KOPT-K1 (cell line): Measurements from ENCODE around the gene DUSP18.
"Not testable (repeated sequence)": the region's sequence is repeated elsewhere in the genome, so short reads cannot be mapped to it uniquely, and the experiment has no call there.

Experiments used
- H3K27ac ChIP-seq: fragments of 200-600 bp; sonication (generic); 2 replicates; pipeline ENCODE4 v1.5.1; 2016; ENCODE audit warnings: antibody characterized with exemption, mild to moderate bottlenecking, low read depth, low read length; ENCODE audit not compliant: poor library complexity, severe bottlenecking
- H3K36me3 ChIP-seq: fragments of 200-600 bp; sonication (generic); 2 replicates; pipeline ENCODE4 v1.5.1; 2017; ENCODE audit warnings: antibody characterized with exemption, mild to moderate bottlenecking, low read length, moderate library complexity; ENCODE audit not compliant: insufficient read depth
- H3K9me3 ChIP-seq: fragments of 200-600 bp; sonication (generic); 2 replicates; pipeline ENCODE4 v1.5.1; 2017; ENCODE audit warnings: antibody characterized with exemption, low read length, mild to moderate bottlenecking; ENCODE audit not compliant: insufficient read depth, poor library complexity, severe bottlenecking

The DUSP18 gene

DNA sequence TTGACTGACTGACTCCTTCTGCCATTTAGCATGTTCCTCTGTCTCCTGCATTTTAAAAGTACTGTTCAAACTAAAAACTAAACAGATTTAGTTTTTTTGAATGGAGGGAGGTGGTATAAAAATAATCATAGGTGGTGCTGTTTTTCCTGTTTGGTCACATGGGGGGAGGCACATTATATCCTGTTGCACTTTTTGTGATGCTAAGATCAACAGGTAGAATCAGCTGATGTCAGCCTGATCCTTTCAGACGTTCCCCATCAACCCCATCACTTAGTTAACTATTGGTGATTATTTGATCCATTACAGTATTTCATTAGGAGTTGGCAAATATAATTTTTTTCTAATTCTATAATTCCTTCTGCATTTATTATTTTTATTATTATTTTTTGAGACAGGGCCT, 21.9 kb upstream of the DUSP18 start:
- H3K27ac ChIP-seq, result no peak overlapping the region
- no peaks in the 10 kb centered on the region for H3K36me3 ChIP-seq
- H3K9me3 ChIP-seq, result no peaks in the 10 kb centered on the region

DNA sequence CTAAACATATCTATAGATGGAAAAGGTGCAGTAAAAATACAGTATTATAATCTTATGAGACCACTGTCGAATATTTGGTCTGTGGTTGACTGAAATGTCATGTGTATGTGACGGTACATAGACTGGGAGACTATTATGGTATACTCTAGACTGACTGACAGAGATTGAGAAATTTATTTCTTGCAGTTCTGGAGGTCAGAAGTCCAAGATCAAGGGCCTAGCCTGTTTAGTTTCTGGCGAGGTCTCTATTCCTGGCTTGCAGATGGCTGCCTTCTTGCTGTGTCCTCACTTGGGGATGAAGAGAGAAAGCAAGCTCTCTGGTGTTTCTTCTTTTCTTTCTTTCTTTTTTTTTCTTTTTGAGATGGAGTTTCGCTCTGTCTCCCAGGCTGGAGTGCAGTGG, 19.7 kb upstream of the DUSP18 start:
- H3K27ac ChIP-seq, result no peak overlapping the region
- no peaks in the 10 kb centered on the region for H3K9me3 ChIP-seq
- H3K36me3 ChIP-seq, result no peaks in the 10 kb centered on the region

DNA sequence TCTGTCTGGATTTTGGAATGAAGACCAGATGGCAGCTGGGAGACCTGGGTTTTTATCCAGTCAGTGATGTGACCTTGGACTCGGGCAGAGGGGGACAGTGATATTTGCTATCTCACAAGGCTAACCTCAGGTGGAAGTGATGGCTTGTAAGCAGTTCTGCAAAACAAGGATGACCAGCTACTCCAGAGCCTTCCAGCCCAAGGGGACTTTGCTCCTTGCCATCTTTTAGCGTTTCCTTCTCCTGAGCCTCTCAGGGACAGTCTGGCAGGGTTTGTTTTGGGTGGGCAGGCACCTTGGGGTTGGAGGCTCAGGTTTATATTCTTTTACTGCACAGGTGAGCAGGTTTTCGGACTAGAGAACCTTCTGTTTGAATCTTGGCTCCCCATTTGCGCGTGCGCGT, 17.5 kb upstream of the DUSP18 start:
- Histone ChIP-seq H3K27ac (no peak overlapping the region), H3K9me3 (no peaks in the 10 kb centered on the region), H3K36me3 (no peaks in the 10 kb centered on the region)

DNA sequence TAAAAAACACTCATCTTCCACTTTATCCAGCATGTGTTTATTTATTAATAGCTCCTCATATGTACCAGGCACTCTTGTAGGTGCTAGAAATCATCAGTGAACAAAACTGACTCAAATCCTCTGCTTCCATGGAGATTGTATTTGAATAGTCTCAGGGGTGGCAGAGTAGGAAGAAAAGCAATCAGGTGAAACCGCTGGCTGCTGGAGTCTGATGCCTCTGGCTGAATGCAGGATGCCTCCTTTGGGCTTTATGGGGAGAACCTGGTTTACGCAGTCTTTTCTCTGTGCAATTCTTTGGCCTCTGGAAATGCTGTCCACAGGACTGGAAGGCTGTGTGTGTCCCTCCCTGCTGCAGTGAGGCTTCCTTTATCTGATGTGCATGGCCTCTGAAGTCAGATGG, 14.2 kb upstream of the DUSP18 start:
- Histone ChIP-seq H3K27ac (no peak overlapping the region), H3K36me3 (no peaks in the 10 kb centered on the region)

DNA sequence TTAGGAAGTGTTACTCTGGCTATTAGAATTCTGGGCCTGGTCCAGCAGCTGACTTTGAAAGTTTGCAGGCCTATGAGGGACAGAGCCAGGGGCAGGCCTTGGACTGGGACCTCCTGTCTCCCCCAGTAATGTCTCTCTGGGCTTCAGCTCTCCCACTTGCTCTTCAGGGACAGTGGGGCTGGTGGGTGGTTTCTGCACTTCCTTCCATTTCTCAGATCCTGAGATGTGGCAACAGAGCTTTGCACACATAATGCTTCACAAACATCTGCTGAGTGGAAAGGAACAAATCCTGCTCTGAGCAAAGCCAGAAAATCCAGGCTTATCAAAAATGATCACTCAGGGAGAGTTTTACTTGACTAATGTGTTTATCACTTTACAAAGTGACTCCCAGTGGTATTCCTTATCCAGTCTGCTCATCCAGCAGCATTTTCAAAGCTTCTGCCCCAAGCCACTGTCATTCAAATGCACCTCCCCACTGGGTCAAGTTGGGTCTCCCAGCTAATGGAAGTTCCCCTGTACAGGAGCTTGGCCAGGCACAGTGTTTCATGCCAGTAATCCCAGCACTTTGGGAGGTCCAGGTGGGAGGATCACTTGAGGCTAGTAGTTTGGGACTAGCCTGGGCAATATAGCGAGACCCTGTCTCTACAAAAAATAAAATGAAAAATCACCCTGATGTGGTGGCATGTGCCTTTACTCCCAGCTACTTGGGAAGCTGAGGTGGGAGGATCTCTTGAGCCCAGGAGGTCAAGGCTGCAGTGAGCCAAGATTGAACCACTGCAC, 13.5 kb upstream of the DUSP18 start:
- Histone ChIP-seq H3K9me3 (no peaks in the 10 kb centered on the region), H3K36me3 (no peaks in the 10 kb centered on the region), H3K27ac (no peak overlapping the region)

More for the DNA sequence above, 14.2 kb upstream of the DUSP18 start:
- H3K9me3 ChIP-seq, result no peaks in the 10 kb centered on the region

DNA sequence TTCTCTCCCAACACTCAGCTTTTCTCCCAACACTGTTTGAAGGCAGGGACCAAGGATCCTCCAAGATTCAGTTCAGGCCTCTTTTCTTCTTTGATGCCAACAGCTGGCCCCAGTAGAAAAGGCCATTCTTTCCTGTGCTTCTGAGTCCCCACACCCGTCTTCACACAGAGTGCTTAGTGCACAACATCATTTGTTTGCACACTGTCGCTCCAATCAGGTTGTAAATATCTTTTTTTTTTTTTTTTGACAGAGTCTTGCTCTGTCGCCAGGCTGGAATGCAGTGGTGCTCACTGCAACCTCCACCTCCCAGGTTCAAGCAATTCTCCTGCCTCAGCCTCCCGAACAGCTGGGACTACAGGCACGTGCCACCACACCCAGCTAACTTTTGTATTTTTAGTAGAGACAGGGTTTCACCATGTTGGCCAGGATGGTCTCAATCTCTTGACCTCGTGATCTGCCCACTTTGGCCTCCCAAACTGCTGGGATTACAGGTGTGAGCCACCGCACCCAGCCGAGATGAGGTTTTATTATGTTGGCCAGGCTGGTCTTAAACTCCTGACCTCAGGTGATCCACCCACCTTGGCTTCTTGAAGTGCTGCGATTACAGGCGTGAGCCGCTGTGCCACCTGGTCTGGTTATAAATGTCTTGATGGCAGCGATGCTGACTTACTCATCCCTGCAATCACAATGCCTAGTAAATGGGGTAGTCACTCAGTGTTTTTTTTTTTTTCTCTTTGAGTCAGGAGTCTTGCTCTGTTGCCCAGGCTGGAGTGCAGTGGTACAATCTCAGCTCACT, 12.4 kb upstream of the DUSP18 start:
- not testable (repeated sequence) for H3K9me3 ChIP-seq, H3K27ac ChIP-seq, H3K36me3 ChIP-seq

DNA sequence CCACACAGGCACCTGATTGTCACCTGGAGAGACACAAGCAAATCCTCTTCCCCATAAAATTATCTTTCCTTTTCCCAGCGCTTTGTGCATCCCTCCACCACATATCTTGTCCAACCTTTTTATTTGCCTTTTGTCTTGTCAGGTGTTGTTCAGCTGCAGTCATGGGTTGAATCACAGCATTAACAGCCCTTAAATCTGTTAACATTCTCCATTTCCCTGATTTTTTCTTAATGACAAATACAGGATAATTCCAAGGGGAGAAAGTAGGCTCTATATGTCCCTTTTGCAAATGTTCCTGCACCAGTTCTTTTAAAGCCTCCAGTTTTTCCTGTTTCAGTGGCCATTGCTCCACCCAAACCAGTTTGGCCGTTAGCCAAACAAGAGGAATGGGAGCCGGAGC, 8.9 kb upstream of the DUSP18 start:
- not testable (repeated sequence) for H3K9me3 ChIP-seq, H3K36me3 ChIP-seq, H3K27ac ChIP-seq

DNA sequence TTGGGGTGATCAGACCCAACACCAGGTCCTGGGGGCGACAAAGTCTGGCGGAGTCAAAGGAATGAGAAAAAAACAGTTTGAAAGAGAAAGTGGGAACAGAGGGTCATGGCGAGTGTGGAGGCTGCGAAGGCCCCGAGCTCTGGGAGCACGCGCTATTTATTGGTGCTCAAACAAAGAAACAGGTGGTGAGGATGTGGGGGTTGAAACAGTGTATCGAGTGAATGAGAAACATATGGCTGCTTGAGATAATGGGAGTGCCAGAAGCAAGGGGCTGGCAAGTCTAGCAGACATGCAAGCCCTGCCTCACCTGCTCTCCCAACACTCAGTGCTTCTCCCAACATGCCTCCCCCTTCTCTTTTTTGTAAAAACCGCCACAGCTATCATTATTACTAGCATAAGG, 7.8 kb upstream of the DUSP18 start:
- Histone ChIP-seq H3K9me3 (no peaks in the 10 kb centered on the region), H3K36me3 (no peaks in the 10 kb centered on the region), H3K27ac (no peak overlapping the region)

DNA sequence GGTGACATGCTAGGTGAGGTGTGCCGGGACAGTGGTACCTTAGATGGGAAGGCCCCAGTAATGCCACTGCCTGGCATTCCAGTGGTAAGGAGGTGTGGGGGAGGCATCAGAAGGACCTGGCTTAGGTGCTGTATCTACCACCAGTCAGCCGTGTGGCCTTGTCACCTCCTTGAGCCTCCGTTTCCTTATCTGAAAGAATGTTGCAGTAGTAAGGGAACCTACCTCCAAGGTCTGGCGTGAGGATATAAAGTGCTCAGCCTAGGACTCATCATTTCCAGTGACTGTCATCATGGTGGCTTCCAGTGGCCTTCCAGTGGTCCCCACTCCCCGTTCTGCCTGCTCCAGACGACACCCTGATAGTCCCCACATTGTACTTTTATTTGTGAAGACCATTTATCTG, 6.8 kb upstream of the DUSP18 start:
- H3K9me3 ChIP-seq, result no peaks in the 10 kb centered on the region
- no peaks in the 10 kb centered on the region for H3K36me3 ChIP-seq
- H3K27ac ChIP-seq, result no peak overlapping the region

DNA sequence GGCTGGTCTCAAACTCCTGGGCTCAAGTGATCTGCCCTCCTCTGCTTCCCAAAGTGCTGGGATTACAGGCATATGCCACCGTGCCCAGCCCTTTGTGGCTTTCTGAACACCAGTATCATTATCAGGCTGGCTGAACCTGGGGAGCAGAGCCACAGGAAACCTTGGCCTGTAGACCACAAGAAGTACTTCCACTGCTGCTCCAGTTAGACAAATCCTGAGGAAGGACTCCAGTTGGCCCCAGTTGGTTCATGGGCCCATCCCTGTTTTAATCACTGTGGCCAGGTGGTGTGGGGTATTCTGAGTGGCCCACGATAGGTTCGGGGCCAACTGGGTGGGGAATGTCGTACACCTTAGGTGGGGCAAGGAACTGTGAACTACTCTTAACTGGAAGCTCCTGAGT, 5.5 kb upstream of the DUSP18 start:
- Histone ChIP-seq H3K27ac (no peak overlapping the region), H3K9me3 (no peaks in the 10 kb centered on the region), H3K36me3 (no peaks in the 10 kb centered on the region)

DNA sequence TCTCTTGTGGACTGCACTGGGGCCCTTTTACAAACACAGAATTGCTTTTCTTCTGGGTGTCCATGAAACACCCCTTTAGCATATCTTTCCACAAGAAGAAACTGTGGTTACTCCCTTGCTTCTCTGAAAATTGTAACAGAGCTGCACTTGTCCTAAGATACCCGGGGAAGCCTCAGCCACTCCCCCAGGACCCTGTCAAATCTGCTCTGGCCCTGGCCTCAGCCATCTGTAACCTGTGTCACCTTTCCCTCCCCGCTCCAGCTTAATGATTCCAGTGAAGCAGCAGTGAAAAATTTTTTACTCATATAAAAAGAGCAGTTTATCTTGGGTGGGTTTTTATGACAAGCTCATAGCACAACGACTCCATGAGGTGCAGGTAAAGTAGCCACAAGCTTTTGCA, 3.4 kb upstream of the DUSP18 start:
- Histone ChIP-seq H3K9me3 (no peaks in the 10 kb centered on the region), H3K36me3 (no peaks in the 10 kb centered on the region), H3K27ac (no peak overlapping the region)

DNA sequence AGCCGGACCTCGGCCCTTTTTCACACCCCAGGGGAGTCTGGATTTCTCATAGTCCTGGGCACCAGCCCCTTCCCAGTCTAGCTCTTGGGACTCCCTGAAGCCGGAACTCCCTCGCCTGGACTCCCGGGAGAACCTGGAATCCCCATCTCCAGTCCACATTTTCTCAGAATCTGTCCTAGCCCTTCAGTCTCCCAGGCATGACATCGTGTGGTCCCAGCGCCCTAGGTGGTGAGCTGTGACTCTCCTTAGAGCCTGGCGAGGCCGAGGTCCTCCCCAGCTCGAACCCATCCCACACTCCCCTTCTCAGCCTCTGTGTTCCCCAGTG, 673 bp upstream of the DUSP18 start:
- Histone ChIP-seq H3K27ac (no peak overlapping the region), H3K9me3 (no peaks in the 10 kb centered on the region), H3K36me3 (peaks cover 3% of the 10 kb centered on the region; the same call in 1 of the 2 replicates)

DNA sequence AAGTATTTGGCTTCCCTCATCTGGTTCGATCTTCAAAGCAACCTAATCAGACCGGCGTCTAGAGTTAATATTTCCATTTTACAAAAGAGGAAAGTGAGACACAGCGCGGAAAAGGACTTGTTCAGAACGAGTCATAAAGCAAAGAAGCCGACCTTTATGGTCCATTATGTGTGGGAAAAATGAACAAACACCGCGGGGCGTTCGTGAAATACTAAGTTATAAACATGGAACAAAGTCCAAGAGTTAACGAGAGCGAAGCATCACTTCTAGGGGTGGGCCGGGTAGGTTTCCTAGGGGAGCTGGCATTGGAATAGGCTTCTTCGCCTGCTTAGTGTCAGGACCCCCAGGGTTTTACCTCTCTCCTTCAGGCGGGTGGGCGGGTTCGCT, 575 bp downstream of the DUSP18 start:
- no peaks in the 10 kb centered on the region for H3K9me3 ChIP-seq
- H3K27ac ChIP-seq, result peak overlapping the region; percentile 8

DNA sequence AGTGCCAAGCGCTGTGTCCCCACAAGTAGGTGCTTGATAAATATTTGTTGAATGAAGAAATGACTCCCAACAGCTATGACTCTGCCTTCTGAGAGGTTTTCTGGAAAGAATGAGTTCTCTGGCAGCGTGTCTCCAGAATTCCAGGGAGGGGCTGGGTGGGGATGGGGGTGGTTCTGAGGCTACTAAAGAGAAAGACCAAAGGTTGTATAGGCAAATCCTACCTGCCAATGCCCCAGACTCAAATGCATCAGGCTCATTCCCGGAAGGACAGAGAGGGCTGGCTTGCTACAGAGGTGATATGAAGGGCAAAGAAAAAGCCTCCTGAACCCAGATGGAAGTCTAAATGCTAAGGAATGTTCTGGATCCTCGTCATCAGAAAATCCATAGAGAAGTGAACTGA, 1.9 kb downstream of the DUSP18 start:
- H3K27ac ChIP-seq, result no peak overlapping the region
- peaks cover 12% of the 10 kb centered on the region; the same call in 1 of the 2 replicates for H3K36me3 ChIP-seq
- no peaks in the 10 kb centered on the region for H3K9me3 ChIP-seq

More for the DNA sequence above, 575 bp downstream of the DUSP18 start:
- peaks cover 7% of the 10 kb centered on the region; the same call in 1 of the 2 replicates for H3K36me3 ChIP-seq

DNA sequence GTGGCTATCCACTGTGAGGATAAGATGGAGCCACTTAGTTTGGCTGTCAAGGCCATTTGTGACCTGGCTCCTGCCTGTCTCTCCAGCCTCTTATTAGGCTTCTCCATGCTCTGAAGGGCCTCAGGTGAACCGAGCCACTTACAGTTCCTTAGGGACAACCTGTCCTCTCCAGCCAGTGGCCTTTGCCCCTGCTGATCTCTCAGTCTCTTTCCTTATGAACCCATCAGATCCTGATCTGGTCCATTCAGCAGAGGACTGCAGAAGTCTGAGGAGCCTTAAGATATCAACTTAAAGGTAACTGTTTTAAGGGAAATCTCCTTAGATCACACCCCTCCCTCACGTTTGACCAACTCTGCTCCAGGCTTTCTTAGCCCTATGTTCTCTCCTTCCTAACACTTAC, 2.4 kb downstream of the DUSP18 start:
- H3K36me3 ChIP-seq, result peaks cover 12% of the 10 kb centered on the region; the same call in 1 of the 2 replicates
- no peak overlapping the region for H3K27ac ChIP-seq
- H3K9me3 ChIP-seq, result no peaks in the 10 kb centered on the region

DNA sequence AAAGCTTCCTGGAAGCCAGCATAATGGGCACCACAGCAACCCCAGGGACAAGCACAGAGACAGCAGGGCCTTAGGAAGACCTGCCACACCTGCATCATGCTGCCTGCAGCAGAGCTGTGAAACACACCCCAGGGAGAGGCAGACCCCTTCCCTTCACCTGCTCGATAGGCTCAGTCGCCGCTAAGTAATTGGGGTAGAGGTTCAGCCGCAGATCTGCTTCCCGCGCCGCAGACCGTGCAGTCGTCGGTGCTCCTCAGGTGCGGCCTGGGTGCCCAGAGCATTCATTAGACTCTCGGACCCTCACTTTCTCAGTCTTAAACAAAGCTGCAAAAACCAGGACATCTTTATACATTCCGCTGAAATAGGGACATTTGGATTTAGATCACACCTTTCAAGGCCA, 2.9 kb downstream of the DUSP18 start:
- H3K27ac ChIP-seq, result no peak overlapping the region
- no peaks in the 10 kb centered on the region for H3K9me3 ChIP-seq
- H3K36me3 ChIP-seq, result peaks cover 12% of the 10 kb centered on the region; the same call in 1 of the 2 replicates
